Measurements from ENCODE around the gene BMPR1A. TPM values are rescaled to one million over a fixed set of nuclear protein-coding genes. Genes with fewer than 3 reads are reported as not detected.

The BMPR1A gene
- total and polyA plus RNA-seq, 2 of the 13 experiments (the other 11 are each of a cell fraction or from before 2014, with no cell fraction given) = 17.8 to 44.2 TPM

GRCh38 chr10:86840498-86840897 lies 84.1 kb downstream of the BMPR1A start:
- no peak for TF ChIP-seq CEBPB (IDR thresholded peaks at IDR 0.05; ENCODE audit: borderline replicate concordance, low read depth, low read length)
- TF ChIP-seq PCBP2 (optimal IDR thresholded peaks at IDR 0.05; ENCODE audit: low read depth, low read length, poor library complexity, severe bottlenecking) = no peak
- TF ChIP-seq ZNF17 (CRISPR knock-in tag; IDR thresholded peaks at IDR 0.05) = no peak
- ATAC-seq (no peak), FAIRE-seq (no peak), DNase-seq (ENCODE audit: low spot score) (no peak)
- no peaks in the 10 kb centered on the region for H3K27me3 ChIP-seq (ENCODE audit: control insufficient read depth in 1 of 2, insufficient read depth in 2 of 2, low read length in 2 of 2)
- H3K36me3 ChIP-seq (replicated peaks in 1 of 2; ENCODE audit: control insufficient read depth in 1 of 2, insufficient read depth in 2 of 2, low read length in 2 of 2) = peaks cover 13 to 41% of the 10 kb centered on the region in 2 experiments
- no peak overlapping the region for H3K27ac ChIP-seq (ENCODE audit: extremely low read length, insufficient read depth, low read length)
- H3K4me3 ChIP-seq (replicated peaks in 1 of 3; ENCODE audit: insufficient read depth in 1 of 3, low read depth in 2 of 3, low read length in 3 of 3) = no peak overlapping the region
- intact Hi-C loops (cut with micrococcal nuclease; ENCODE audit: unreplicated experiment) = no loop called here
- H4K20me1 ChIP-seq (ENCODE audit: insufficient read depth, low read length) = peaks cover 9% of the 10 kb centered on the region; the same call in 1 of the 2 replicates
- 98% methylated on average over 4 of the region's 4 CpGs for WGBS (ENCODE audit: low lambda C conversion rate)
- H3K4me2 ChIP-seq (ENCODE audit: low read depth, low read length) = no peak overlapping the region
- H3K9ac ChIP-seq (ENCODE audit: insufficient read depth, low read depth, low read length) = no peak overlapping the region
- CTCF ChIA-PET (ENCODE audit: low intra/inter-chr PET ratio, low total read pairs) = no interaction called here
- in situ Hi-C loops (cut with HindIII; ENCODE audit: extremely low pct_ligation_motif_present, low pct_unique_long_range_greater_than_20kb) = no loop called here
- BruUV-seq (replicated peaks) = no TSS peak
- POLR2A ChIA-PET = no interaction called here
- no peak overlapping the region for H2AFZ ChIP-seq (ENCODE audit: low read length)
- peaks cover 5% of the 10 kb centered on the region for H3K79me2 ChIP-seq (ENCODE audit: insufficient read depth, low read length)
- no peaks in the 10 kb centered on the region for H3K4me1 ChIP-seq (ENCODE audit: insufficient read depth, low read length)
- no peaks in the 10 kb centered on the region for H3K9me3 ChIP-seq (ENCODE audit: low read length)

- ChIA-PET POLR2A (no interaction called here), CTCF (ENCODE audit: low intra/inter-chr PET ratio, low total read pairs) (no interaction called here)
- no peak for ATAC-seq
- Histone ChIP-seq H3K4me1 (ENCODE audit: insufficient read depth, low read length) (no peaks in the 10 kb centered on the region), H3K27me3 (ENCODE audit: control insufficient read depth in 1 of 2, insufficient read depth in 2 of 2, low read length in 2 of 2) (no peaks in the 10 kb centered on the region), H2AFZ (ENCODE audit: low read length) (no peak overlapping the region), H3K9me3 (ENCODE audit: low read length) (no peaks in the 10 kb centered on the region), H4K20me1 (ENCODE audit: insufficient read depth, low read length) (no peaks in the 10 kb centered on the region), H3K4me3 (replicated peaks in 1 of 3; ENCODE audit: insufficient read depth in 1 of 3, low read depth in 2 of 3, low read length in 3 of 3) (no peak overlapping the region), H3K36me3 (replicated peaks in 1 of 2; ENCODE audit: control insufficient read depth in 1 of 2, insufficient read depth in 2 of 2, low read length in 2 of 2) (peaks cover 11 to 33% of the 10 kb centered on the region in 2 experiments), H3K9ac (ENCODE audit: insufficient read depth, low read depth, low read length) (no peak overlapping the region), H3K79me2 (ENCODE audit: insufficient read depth, low read length) (no peaks in the 10 kb centered on the region), H3K27ac (ENCODE audit: extremely low read length, insufficient read depth, low read length) (no peak overlapping the region), H3K4me2 (ENCODE audit: low read depth, low read length) (no peak overlapping the region)
- DNase-seq (ENCODE audit: low spot score) = no peak
- FAIRE-seq = no peak
- no TSS peak for BruUV-seq (replicated peaks)
- intact Hi-C loops (cut with micrococcal nuclease; ENCODE audit: unreplicated experiment) (no loop called here), in situ Hi-C loops (cut with HindIII; ENCODE audit: extremely low pct_ligation_motif_present, low pct_unique_long_range_greater_than_20kb) (no loop called here)
- 94% methylated on average over 3 of the region's 3 CpGs for WGBS (ENCODE audit: low lambda C conversion rate)
- TF ChIP-seq ZBTB8A (CRISPR knock-in tag; IDR thresholded peaks at IDR 0.05; ENCODE audit: borderline replicate concordance, low read depth) (no peak), ZUFSP (CRISPR knock-in tag; IDR thresholded peaks at IDR 0.05; ENCODE audit: borderline replicate concordance) (no peak), ZKSCAN8 (CRISPR knock-in tag; IDR thresholded peaks at IDR 0.05; ENCODE audit: borderline replicate concordance) (no peak), ZNF142 (CRISPR knock-in tag; IDR thresholded peaks at IDR 0.05) (no peak), NFKB2 (CRISPR knock-in tag; IDR thresholded peaks at IDR 0.05; ENCODE audit: borderline replicate concordance) (no peak), XRCC5 (optimal IDR thresholded peaks at IDR 0.05; ENCODE audit: low read length) (no peak)
Observed at GRCh38 chr10:86846088-86846487, 89.7 kb downstream of the BMPR1A start.

Data from HepG2 (cell line).